Activated T-helper 17 cell treated with anti-CD3 and anti-CD28 coated beads, Interleukin-2, amount 50 U/mL, for 72 hours (primary cell): ENCODE measurements around the gene HOXB6. TPM values are rescaled to one million over a fixed set of nuclear protein-coding genes. Genes with fewer than 3 reads are reported as not detected.

Experiments used
- ATAC-seq: fragments of 150-1000 bp; cut with Tn5 transposase; replicated peaks from 2 replicates; pipeline ENCODE4 v1.10.0; 2021; ENCODE audit warnings: mild to moderate bottlenecking, moderate library complexity
- H3K27ac Mint-ChIP-seq: one replicate; pipeline ENCODE4 v1.8.0; 2022; ENCODE audit warnings: mixed read lengths
- H3K27me3 Mint-ChIP-seq: one replicate; pipeline ENCODE4 v1.8.0; 2022; ENCODE audit warnings: mixed read lengths
- H3K36me3 Mint-ChIP-seq: one replicate; pipeline ENCODE4 v1.8.0; 2022; ENCODE audit warnings: low read depth, mild to moderate bottlenecking, mixed read lengths
- H3K4me1 Mint-ChIP-seq: one replicate; pipeline ENCODE4 v1.8.0; 2022; ENCODE audit warnings: mixed read lengths
- H3K4me3 Mint-ChIP-seq: one replicate; pipeline ENCODE4 v1.8.0; 2022; ENCODE audit warnings: mild to moderate bottlenecking, mixed read lengths
- H3K9me3 Mint-ChIP-seq: one replicate; pipeline ENCODE4 v1.8.0; 2022; ENCODE audit warnings: mixed read lengths
- total RNA-seq, 2 donors: library from RNA; stranded (reverse); gene quantifications; one replicate each; pipeline ENCODE4 v1.2.3, GENCODE V29; 2022

The HOXB6 gene
- total RNA-seq, 2 donors from 2014 or later: 0.37 to 0.39 TPM

GRCh38 chr17:48559840-48560817 lies 44.7 kb downstream of the HOXB6 start:
- H3K27me3 Mint-ChIP-seq: peaks cover 13% of the 10 kb centered on the region
- H3K36me3 Mint-ChIP-seq: no peaks in the 10 kb centered on the region
- no peaks in the 10 kb centered on the region for H3K9me3 Mint-ChIP-seq
- H3K4me1 Mint-ChIP-seq: peaks cover 4% of the 10 kb centered on the region
- no peak overlapping the region for H3K4me3 Mint-ChIP-seq
- H3K27ac Mint-ChIP-seq: no peak overlapping the region
- ATAC-seq: no peak

GRCh38 chr17:48559122-48559839 lies 45.5 kb downstream of the HOXB6 start:
- no peak for ATAC-seq
- no peaks in the 10 kb centered on the region for H3K36me3 Mint-ChIP-seq
- no peak overlapping the region for H3K4me3 Mint-ChIP-seq
- no peaks in the 10 kb centered on the region for H3K9me3 Mint-ChIP-seq
- H3K4me1 Mint-ChIP-seq: peaks cover 5% of the 10 kb centered on the region
- H3K27ac Mint-ChIP-seq: no peak overlapping the region
- peaks cover 13% of the 10 kb centered on the region for H3K27me3 Mint-ChIP-seq

DNA sequence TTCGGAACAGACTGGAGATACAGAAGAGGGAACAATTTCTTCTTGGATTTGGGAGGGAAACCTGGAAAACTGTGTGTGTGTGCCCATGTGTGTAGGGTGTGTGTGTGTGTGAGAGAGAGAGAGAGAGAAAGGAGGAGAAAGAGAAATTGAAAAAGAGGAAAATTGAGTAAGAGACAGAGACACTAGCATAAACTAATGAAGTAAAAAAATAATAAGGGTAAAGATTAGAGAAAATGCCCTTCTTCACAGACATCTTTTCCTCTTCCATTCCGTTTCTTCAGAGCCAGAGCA lies 46.0 kb downstream of the HOXB6 start:
- Mint-ChIP-seq H3K27ac (no peak overlapping the region), H3K36me3 (no peaks in the 10 kb centered on the region), H3K27me3 (peaks cover 13% of the 10 kb centered on the region), H3K4me3 (no peak overlapping the region), H3K4me1 (peaks cover 5% of the 10 kb centered on the region), H3K9me3 (no peaks in the 10 kb centered on the region)
- no peak for ATAC-seq

GRCh38 chr17:48558057-48558830 lies 46.5 kb downstream of the HOXB6 start:
- Mint-ChIP-seq H3K4me3 (no peak overlapping the region), H3K27ac (no peak overlapping the region), H3K27me3 (peaks cover 13% of the 10 kb centered on the region), H3K9me3 (no peaks in the 10 kb centered on the region), H3K36me3 (no peaks in the 10 kb centered on the region), H3K4me1 (peaks cover 5% of the 10 kb centered on the region)
- no peak for ATAC-seq

- Mint-ChIP-seq H3K36me3 (no peaks in the 10 kb centered on the region), H3K4me1 (peaks cover 5% of the 10 kb centered on the region), H3K4me3 (no peak overlapping the region), H3K27me3 (peaks cover 13% of the 10 kb centered on the region), H3K9me3 (no peaks in the 10 kb centered on the region), H3K27ac (no peak overlapping the region)
- ATAC-seq: no peak
Observed at GRCh38 chr17:48556576-48557401, 48.0 kb downstream of the HOXB6 start.

DNA sequence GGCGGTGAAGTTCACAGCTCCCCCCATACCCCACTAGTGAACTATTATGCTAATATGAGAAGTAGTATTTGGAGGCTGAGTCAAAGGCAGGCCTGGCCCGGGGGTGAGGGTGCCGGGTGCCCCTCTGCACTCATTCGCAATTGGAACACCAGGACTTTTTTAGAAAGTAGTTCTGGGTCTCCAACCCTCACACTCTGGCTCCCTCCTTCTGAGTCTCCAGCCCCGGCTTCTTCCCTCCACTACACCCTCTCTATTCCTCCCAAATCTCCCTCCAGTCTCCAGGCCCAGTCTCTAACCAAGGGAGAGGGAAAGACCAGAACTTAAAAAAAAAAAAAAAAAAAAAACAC lies 48.6 kb downstream of the HOXB6 start:
- no peaks in the 10 kb centered on the region for H3K9me3 Mint-ChIP-seq

GRCh38 chr17:48555258-48556228 lies 49.2 kb downstream of the HOXB6 start:
- H3K4me1 Mint-ChIP-seq: peaks cover 5% of the 10 kb centered on the region
- no peaks in the 10 kb centered on the region for H3K9me3 Mint-ChIP-seq
- H3K27me3 Mint-ChIP-seq: peaks cover 13% of the 10 kb centered on the region
- H3K4me3 Mint-ChIP-seq: peak overlapping the region; percentile 75
- H3K27ac Mint-ChIP-seq: peak overlapping the region; percentile 63
- ATAC-seq: peak; percentile 51
- H3K36me3 Mint-ChIP-seq: no peaks in the 10 kb centered on the region

More for the DNA sequence above, 48.6 kb downstream of the HOXB6 start:
- Mint-ChIP-seq H3K27ac (no peak overlapping the region), H3K4me3 (peak overlapping the region; percentile 75), H3K36me3 (no peaks in the 10 kb centered on the region), H3K27me3 (peaks cover 13% of the 10 kb centered on the region), H3K4me1 (peaks cover 5% of the 10 kb centered on the region)
- ATAC-seq: no peak

- Mint-ChIP-seq H3K27ac (peak overlapping the region; percentile 63), H3K4me3 (peak overlapping the region; percentile 75), H3K36me3 (no peaks in the 10 kb centered on the region), H3K9me3 (no peaks in the 10 kb centered on the region), H3K27me3 (peaks cover 13% of the 10 kb centered on the region), H3K4me1 (peaks cover 5% of the 10 kb centered on the region)
- ATAC-seq: no peak
Observed at GRCh38 chr17:48554412-48555257, 50.2 kb downstream of the HOXB6 start.

DNA sequence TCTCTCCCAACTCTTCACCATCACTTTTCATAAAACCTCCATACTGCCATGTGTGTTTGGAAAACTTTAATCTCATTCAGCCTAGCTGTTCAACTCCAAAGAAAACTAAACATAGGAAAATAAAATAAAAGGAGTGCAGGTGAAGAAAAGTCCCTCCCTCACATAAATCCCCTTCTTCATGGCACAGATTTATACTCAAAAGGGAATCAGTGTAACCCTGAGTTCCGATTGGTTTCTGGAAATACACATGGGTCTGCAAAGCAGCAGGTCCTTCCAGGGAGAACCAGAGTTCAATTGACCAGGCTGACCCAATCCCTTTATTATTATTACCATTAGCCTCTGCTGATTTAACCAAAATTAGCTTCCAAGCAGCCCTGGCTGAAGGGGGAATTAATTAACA lies 51.0 kb downstream of the HOXB6 start:
- Mint-ChIP-seq H3K27ac (no peak overlapping the region), H3K36me3 (no peaks in the 10 kb centered on the region), H3K27me3 (peaks cover 13% of the 10 kb centered on the region), H3K9me3 (no peaks in the 10 kb centered on the region), H3K4me3 (no peak overlapping the region), H3K4me1 (peaks cover 5% of the 10 kb centered on the region)
- no peak for ATAC-seq

DNA sequence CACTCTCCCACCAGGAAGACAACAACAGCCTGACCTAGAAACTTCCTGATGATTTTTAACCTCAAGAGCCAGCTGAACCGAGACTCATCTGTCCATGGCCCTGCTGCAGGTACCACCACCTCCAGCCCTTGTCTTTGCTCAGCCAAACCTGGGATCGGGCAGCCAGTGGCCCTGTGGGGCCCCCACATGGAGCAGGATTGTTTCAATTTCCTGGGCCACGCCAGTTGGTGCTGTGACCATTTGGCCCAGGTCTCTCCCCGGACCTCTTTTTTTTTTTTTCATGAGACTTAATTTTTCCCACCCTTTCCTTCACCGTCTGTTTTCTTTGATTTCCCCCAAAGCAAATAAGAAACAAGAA lies 51.6 kb downstream of the HOXB6 start:
- peaks cover 5% of the 10 kb centered on the region for H3K4me1 Mint-ChIP-seq
- no peaks in the 10 kb centered on the region for H3K36me3 Mint-ChIP-seq
- no peak overlapping the region for H3K27ac Mint-ChIP-seq

DNA sequence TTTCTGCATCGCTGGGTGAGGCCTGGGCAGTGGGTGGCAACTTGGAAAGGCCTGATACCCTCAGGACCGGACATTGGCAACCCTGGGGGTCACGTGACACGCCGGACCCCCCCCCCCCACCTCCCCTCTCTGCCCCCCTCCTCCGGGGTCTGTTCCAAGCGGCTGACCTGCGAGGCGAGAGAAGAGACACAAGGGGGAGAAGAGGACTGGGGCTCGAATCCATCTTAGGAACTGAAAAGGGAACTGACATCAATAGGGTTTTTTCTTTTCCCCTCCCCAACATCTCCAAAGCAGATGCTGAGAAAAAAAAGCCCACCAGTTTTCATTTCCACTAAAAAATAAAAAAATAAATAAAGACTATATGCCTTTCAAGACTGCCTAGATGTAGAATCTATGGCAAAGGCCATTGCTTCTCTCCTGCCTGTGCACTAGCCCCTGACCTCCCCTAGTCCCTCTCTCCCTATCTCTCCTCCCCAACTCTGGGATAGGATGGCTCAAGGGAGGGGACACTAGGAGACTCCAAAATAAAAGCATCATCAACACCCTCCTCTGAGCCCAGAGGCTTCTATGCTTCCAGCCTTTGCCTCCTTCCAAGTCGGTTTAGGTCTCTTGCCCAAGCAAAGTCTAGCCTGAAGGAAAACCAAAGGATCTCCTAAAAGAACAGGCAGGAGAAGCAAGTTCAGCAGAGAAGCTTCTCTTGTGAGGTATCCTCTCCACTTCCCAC lies 52.2 kb downstream of the HOXB6 start:
- no peak for ATAC-seq

More for the DNA sequence above, 51.6 kb downstream of the HOXB6 start:
- Mint-ChIP-seq H3K4me3 (no peak overlapping the region), H3K27me3 (peaks cover 9% of the 10 kb centered on the region), H3K9me3 (no peaks in the 10 kb centered on the region)
- no peak for ATAC-seq

More for the DNA sequence above, 52.2 kb downstream of the HOXB6 start:
- no peaks in the 10 kb centered on the region for H3K9me3 Mint-ChIP-seq
- no peaks in the 10 kb centered on the region for H3K36me3 Mint-ChIP-seq
- peaks cover 9% of the 10 kb centered on the region for H3K4me1 Mint-ChIP-seq
- no peak overlapping the region for H3K27ac Mint-ChIP-seq
- no peak overlapping the region for H3K4me3 Mint-ChIP-seq
- H3K27me3 Mint-ChIP-seq: peaks cover 9% of the 10 kb centered on the region
